NCI-H2081 treated with DMSO at 0.1 percent for 48 hours (cell line): ENCODE data around the gene IL1RAPL1.

Source experiments
- DNase-seq: peaks from one replicate; lab custom pipeline; 2025; lab: John Stamatoyannopoulos, UW

IL1RAPL1 gene

GRCh38 chrX:28979877-28980276 lies 392.6 kb downstream of the IL1RAPL1 start:
- DNase-seq = no peak

GRCh38 chrX:28981952-28982351 lies 394.7 kb downstream of the IL1RAPL1 start:
- no peak for DNase-seq

GRCh38 chrX:28988246-28988645 lies 401.0 kb downstream of the IL1RAPL1 start:
- no peak for DNase-seq

GRCh38 chrX:28997706-28998463 lies 410.6 kb downstream of the IL1RAPL1 start:
- no peak for DNase-seq

- DNase-seq = no peak
Measured at GRCh38 chrX:28998609-28999135, 411.4 kb downstream of the IL1RAPL1 start.

GRCh38 chrX:29012867-29013266 lies 425.6 kb downstream of the IL1RAPL1 start:
- no peak for DNase-seq

GRCh38 chrX:29023207-29023606 lies 436.0 kb downstream of the IL1RAPL1 start:
- no peak for DNase-seq

DNA sequence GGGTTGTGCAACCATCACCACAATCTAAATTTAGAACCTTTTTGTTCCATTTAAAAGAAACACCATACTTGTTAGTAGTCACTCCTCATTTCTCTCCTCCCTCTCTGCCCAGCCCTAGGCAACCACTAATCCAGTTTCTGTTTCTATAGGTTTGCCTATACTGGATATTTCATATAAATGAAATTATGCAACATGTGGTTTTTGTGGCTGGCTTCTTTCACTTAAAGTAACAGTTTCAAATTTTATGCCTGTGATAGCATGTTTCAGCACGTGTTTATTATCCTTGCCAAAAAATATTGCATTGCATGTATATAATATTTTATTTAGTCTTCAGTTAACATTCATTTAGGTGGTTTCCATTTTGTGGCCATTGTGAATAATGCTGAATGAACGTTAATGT lies 437.6 kb downstream of the IL1RAPL1 start:
- DNase-seq = no peak

GRCh38 chrX:29039501-29039900 lies 452.3 kb downstream of the IL1RAPL1 start:
- no peak for DNase-seq

DNA sequence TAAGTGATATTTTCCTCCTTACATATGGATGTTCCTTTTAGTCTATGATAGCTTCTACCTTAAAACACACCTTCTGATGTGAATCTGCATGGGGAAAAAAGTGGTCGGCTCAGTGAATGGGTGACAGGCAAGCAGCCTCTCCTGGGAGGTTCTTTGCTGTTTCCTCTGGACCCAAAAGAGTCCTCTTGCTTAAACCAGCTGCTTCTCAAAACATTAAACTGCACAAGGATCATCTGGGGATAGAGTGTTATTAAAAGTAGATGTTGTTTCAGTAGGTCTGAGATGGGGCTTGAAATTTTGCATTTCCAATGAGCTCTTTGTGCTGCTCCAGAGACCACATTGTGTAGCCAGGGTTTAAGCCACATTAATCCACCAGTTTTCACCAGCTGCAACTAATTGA lies 452.9 kb downstream of the IL1RAPL1 start:
- no peak for DNase-seq

- DNase-seq = no peak
Measured at GRCh38 chrX:29042341-29042740, 455.1 kb downstream of the IL1RAPL1 start.

DNA sequence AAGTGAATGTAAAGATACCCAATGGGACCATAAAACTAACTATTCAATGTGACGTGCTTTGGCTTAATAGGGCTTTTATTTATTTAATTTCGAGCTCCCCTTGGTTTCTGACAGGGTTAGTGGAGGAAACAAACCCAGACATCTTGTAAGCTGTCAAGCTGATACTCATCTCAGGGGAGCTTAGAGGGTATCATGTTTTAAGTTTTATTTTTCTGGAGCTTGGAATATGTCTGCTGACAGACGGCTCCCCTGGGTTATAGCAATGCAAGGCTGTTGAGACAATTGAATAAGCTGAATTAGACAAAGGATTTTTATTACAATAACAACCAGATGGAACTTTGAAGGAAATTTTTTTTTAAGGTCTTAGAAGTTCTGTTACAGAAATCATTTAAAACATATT lies 456.5 kb downstream of the IL1RAPL1 start:
- DNase-seq = no peak

DNA sequence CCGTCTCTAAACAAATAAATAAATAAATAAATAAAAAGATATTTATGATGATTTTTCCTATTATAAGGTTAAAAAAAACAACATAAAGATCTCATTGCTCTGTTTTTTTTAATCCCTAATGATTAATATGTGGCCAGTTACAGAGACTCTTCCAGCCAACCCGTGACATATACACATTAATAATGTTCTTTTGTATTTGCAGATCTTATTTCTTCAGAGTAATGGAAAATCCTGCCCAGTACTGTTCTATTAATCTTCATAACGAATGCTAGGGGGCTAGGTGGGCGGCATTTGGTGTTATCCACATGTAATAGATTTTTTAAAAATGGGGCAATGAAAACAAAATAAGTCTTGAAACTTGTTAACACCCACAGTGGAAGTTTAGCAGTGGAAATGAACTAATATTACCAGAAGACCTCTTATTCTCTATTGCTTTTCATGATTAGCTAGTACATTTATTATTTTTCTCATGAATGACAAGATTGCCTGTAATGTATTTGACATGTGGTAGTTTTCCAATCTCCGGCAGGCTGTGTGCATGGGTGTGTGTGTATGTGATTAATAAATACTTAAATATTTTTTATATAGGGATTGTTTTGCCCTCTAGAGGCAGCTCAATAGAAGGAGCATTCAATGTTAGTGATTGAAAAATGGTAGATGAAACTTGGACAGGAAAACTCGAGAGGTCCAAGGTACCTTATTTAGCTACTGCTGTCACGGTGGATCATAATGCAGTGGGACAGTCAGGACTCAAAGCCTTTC lies 457.4 kb downstream of the IL1RAPL1 start:
- peak; percentile 4 for DNase-seq

GRCh38 chrX:29065477-29065876 lies 478.2 kb downstream of the IL1RAPL1 start:
- DNase-seq = no peak

- DNase-seq = no peak
Measured at GRCh38 chrX:29066516-29066915, 479.3 kb downstream of the IL1RAPL1 start.

GRCh38 chrX:29067351-29067750 lies 480.1 kb downstream of the IL1RAPL1 start:
- DNase-seq = no peak

- no peak for DNase-seq
Measured at GRCh38 chrX:29071525-29072320, 484.5 kb downstream of the IL1RAPL1 start.

- DNase-seq = no peak
Measured at GRCh38 chrX:29082558-29082957, 495.3 kb downstream of the IL1RAPL1 start.

- no peak for DNase-seq
Measured at GRCh38 chrX:29083823-29084222, 496.6 kb downstream of the IL1RAPL1 start.

DNA sequence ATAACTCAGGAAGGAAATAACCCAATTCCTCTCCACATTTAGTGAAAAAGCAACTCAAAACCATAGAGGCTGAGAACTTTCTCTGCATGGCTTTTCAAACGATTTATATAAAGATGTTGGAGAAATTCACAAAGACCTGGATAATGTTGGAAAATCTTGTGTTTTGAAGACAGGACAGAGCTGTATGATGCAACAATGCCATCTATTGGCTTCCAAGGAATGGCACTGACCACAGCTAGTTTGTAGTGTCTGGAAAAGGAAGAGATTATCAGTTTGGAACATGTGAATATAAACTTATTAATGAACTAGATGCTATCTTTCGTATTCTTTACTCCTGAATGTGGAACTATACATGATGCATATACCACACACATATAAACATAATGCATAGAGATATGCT lies 503.6 kb downstream of the IL1RAPL1 start:
- DNase-seq = no peak

DNA sequence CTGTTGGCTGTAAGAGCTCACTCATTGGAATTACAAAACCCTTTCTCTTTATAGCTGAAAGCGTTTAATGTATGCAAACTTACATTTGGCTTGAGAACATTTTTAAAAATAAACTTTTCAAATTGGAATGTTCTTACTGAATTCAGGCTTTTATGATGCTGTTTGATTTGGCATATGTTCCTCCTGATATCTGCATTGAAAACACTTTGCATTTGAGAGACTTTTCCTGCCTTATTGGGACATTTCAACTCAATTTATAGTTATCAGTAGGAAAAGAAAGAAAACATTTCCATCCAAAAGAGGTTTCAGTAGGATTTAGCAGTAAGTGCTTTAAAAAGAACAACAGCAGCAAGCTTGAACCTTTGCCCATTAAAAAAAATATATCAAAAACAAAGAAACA lies 520.0 kb downstream of the IL1RAPL1 start:
- DNase-seq = no peak

DNA sequence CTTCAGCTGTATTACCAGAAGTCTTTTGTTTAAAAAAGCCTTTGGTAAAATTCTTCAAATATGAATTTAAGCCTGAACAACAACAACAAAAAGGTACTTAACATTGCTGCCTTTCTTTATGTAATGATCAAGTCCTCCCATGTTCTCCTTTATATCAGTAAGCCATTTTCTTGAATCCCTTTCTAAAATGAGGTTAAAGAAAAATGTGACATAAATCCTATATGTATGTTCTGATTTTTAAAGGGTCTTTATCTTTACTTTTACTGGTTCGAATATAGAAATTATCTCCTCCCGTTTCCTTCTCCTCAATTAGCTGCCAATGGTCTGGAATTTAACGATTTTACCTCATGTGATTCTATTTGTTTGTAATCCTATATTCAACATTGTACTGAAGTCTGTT lies 522.8 kb downstream of the IL1RAPL1 start:
- DNase-seq = no peak
